HG03064 (cell line): ENCODE measurements around the gene NRF1.
A peak's percentile ranks its signal among the peaks of the same experiment; 100 is the strongest.
"Not testable (repeated sequence)": the region's sequence is repeated elsewhere in the genome, so short reads cannot be mapped to it uniquely, and the experiment has no call there.

Experiments used
- ATAC-seq: cut with Tn5 transposase; IDR thresholded peaks from one replicate; pipeline ENCODE4 v1.9.1; 2021; ENCODE audit warnings: low read depth; ENCODE audit not compliant: unreplicated experiment

Gene NRF1

GRCh38 chr7:129605960-129606614, 5.4 kb upstream of the NRF1 start:
- ATAC-seq = no peak

- no peak for ATAC-seq
Measured at GRCh38 chr7:129606803-129607202, 4.7 kb upstream of the NRF1 start.

- no peak for ATAC-seq
Measured at GRCh38 chr7:129607471-129608120, 3.9 kb upstream of the NRF1 start.

- ATAC-seq = no peak
Measured at GRCh38 chr7:129609666-129610065, 1.9 kb upstream of the NRF1 start.

GRCh38 chr7:129610709-129611245, 743 bp upstream of the NRF1 start:
- no peak for ATAC-seq

GRCh38 chr7:129612112-129613015, 844 bp downstream of the NRF1 start:
- ATAC-seq = peak; percentile 24

- ATAC-seq = no peak
Measured at GRCh38 chr7:129613016-129613337, 1.5 kb downstream of the NRF1 start.

- peak; percentile 36 for ATAC-seq
Measured at GRCh38 chr7:129615018-129615417, 3.5 kb downstream of the NRF1 start.

GRCh38 chr7:129616530-129616929, 5.0 kb downstream of the NRF1 start:
- ATAC-seq = no peak

GRCh38 chr7:129617178-129617577, 5.7 kb downstream of the NRF1 start:
- ATAC-seq = no peak

- no peak for ATAC-seq
Measured at GRCh38 chr7:129617652-129618051, 6.1 kb downstream of the NRF1 start.

GRCh38 chr7:129626896-129627295, 15.4 kb downstream of the NRF1 start:
- ATAC-seq = no peak

- no peak for ATAC-seq
Measured at GRCh38 chr7:129630341-129630740, 18.8 kb downstream of the NRF1 start.

GRCh38 chr7:129634361-129635034, 23.0 kb downstream of the NRF1 start:
- ATAC-seq = no peak

GRCh38 chr7:129635300-129636029, 23.9 kb downstream of the NRF1 start:
- ATAC-seq = peak; percentile 86

GRCh38 chr7:129636030-129636550, 24.6 kb downstream of the NRF1 start:
- ATAC-seq = not testable (repeated sequence)

GRCh38 chr7:129636641-129637040, 25.1 kb downstream of the NRF1 start:
- no peak for ATAC-seq

GRCh38 chr7:129640400-129640799, 28.9 kb downstream of the NRF1 start:
- ATAC-seq = no peak

GRCh38 chr7:129642871-129643549, 31.5 kb downstream of the NRF1 start:
- no peak for ATAC-seq
